Measurements from ENCODE around the gene ZFP90.
"Not testable (repeated sequence)": the region's sequence is repeated elsewhere in the genome, so short reads cannot be mapped to it uniquely, and the experiment has no call there.

ZFP90 gene

GRCh38 chr16:68538880-68539701 is at the start of gene ZFP90:
Gene ZFP90, plus strand, starts transcription at chr16:68539291. Its CDS starts 502 bp downstream, at chr16:68539793.
- DNase-seq, result peak; percentile 89

DNA sequence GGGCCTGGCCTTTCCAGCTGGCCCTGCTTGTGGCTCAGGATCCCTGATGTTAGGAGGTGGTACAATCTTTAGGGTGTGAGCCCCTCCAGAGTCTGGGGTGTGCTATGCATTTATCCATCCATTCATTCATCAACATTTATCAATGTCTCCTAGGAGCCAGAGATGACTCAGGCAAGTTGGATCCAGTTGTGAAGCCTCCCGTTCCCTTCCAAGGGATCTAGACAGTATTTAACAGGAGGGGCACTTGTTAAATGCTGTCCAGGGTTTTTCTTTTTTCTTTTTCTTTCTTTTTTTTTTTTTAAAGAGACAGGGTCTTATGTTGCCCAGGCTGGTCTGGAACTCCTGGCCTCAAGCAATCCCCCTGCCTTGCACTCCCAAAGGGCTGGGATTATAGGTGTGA is 48.7 kb upstream of the ZFP90 start:
- no peak for DNase-seq

GRCh38 chr16:68490829-68491575 is 48.1 kb upstream of the ZFP90 start:
- no peak for DNase-seq

- no peak for DNase-seq
Observed at GRCh38 chr16:68491576-68491950, 47.5 kb upstream of the ZFP90 start.

DNA sequence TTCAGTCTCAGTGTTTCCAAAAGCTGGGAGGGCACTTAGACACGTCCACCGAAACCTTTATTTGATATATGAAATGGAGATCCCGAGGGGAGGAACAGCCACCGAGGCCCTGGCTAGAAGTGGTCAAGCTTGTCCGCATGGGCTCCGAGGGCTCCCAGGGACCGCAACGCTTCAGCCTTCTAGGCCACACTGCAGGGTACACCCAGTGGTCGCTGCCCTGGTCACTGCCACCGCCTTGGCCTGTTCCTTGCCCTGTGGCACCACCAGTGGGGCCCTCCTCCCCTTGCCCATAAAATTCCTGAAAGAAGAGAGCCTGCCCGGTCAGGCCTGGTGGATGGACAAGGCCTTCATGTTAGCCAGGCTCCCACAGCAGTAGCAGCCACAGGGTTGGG is 46.9 kb upstream of the ZFP90 start:
- DNase-seq, result no peak

DNA sequence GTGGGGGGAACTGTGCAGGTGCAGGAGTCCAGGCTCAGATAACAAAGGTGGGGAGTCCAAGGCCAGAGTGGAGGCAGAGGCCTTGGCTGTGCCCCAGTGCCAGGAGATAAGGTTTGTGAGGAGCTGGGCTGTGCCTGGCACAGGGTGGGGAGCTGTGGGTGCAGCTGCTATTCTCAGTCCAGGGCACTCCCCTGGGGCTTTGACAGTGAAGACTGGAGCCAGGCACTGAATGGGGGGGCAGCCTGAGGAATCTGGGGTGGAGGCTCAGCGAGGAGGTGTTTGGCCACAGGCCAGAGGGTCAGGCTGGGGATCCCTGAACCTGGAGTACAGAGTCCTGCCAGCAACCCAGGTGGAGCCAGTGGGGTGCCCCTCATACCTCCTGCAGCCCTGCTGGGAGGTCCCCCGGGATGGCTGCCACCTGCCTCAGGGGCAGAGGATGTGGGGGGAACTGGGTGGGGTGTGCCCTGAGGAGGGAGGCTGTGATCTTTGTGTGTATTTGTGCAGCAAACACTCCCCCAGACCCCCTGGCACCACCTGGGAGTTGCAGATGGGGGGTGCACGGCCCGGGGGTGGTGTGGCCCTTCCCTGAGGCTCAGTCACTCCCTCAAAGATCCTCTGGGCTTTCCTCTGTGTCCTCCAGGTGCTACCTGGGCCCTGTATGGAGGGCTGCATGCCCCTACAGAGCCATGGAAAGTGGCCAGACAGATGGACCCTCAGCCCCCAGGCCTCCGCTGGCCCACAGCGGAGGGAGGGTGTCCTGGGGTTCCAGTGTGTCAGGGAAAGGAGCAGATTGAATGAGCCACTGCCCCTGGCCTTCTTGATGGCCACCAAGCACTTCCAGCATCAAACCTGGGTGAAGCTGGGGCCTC is 46.3 kb upstream of the ZFP90 start:
- no peak for DNase-seq

DNA sequence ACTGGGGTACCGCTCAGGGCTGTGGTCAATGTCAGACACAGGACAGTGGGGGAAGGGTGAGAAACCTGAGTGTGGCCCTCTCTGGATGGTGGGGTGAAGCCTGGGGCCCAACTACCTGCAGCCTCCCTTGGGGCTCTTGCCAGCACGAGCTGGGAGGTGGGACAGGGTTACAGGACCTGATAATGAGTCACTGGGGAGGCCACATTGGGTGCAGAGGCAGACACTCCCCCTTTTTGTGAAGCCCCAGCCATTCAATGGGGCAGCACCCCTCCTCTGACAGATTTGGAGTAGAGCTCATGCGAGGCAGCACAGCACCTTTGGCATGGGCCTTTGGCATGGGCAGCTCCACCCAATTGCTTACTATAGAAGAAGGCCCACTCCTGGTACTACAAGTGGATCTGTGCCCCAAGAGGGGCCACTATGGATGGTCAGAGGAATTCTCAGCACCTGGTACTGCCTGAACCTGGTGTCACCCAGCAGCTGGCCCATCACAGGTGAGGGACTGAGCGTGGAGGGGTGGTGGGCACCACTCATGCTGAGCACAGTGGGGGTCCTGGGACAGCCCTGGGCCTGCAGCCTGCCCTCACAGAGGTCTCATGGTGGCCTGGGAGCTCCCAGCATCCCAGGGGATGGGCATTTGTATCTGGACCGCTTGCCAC is 45.5 kb upstream of the ZFP90 start:
- no peak for DNase-seq

DNA sequence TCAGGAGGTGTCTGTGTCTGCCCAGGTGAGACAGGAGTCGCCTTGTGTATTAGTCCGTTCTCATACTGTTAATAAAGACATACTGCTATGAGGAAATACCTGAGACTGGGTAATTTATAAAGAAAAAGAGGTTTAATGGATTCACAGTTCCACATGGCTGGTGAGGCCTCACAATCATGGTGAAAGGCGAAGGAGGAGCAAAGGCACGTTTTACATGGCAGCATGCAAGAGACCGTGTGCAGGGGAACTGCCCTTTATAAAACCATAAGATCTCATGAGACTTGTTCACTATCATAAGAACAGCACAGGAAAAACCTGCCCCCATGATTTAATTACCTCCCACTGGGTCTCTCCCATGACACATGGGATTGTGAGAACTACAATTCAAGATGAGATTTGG is 44.8 kb upstream of the ZFP90 start:
- not testable (repeated sequence) for DNase-seq

GRCh38 chr16:68496689-68497088 is 42.4 kb upstream of the ZFP90 start:
- DNase-seq, result no peak

GRCh38 chr16:68499006-68499405 is 40.1 kb upstream of the ZFP90 start:
- no peak for DNase-seq

GRCh38 chr16:68503334-68503733 is 35.8 kb upstream of the ZFP90 start:
- DNase-seq, result no peak

DNA sequence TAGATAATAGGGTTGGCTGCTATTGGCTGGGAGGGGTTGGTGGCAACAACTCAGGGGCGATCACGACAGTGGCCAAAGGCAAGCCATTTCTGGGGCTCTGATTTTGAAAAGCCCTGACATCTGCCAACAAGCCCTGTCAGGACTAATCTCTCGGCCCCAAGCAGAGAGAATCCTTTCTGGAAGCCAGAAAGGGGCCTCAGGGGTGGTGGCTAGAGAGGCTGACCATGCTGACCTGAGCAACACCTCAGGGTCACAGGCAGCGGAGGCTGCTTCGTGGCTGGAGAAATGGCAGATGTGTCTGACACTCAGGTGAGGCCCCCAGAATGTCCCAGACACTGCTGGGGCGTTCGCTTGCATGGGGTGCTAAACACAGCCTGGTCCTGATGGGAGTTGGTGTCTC is 35.0 kb upstream of the ZFP90 start:
- DNase-seq, result no peak

DNA sequence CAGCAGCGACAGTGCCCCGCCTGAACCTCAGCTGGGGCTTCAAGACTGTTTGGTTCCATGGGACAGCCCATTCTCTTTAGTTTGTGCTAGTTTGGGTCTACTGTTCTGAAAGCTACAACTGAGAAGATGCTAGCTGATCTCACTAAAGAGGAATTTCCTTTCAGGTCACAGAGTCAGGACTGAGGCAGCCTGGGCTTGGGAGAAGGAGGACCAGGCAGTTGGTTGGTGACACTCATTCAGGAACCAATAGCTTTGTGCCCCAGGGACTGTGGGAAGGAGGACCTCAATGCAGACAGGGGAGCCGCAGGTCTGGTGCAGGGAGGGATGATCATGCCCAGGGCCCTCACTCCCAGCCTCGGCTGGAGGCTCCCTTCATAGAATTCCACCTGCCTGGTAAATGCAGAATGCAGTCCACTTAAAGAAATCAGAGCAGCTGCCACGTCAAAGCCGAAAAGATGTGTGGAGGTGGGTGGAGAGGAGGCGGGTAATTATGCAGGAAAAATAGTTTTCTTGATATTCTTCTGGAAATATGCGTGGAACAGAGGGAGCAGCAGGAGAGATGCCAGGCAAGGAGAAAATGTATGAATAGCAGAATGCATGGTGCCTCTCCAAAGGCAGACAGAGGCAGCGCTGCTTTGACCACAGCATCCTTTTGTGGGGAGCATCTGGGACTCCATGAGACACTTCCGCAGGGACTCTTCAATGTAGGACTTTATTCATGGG is 32.6 kb upstream of the ZFP90 start:
- no peak for DNase-seq

GRCh38 chr16:68508013-68508412 is 31.1 kb upstream of the ZFP90 start:
- DNase-seq, result no peak

DNA sequence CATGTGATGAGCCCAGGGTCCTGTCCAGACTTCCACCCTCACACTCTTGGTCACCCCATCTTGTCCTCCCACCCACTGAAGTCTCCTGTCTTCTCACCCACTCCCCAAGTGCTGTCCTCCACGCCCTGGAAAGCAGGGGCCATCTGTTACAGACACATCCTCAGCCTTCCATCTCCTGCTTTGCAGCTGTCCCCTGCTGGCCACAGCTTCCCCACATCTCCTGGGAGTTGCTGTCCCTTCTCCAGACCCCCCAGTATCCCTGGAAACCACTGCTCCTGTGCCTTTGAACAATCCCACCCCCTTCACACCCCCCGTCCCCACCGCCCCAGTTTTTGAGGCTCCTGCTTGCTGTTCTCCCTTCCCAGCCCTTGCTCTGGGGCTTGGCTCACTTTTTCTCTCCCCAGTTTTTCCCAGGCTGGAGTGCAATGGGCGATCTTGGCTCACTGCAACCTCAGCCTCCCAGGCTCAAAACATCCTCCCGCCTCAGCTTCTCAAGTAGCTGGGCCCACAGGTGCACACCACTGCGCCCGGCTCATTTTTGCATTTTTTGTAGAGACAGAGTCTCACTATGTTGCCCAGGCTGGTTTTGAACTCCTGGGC is 30.4 kb upstream of the ZFP90 start:
- DNase-seq, result no peak

DNA sequence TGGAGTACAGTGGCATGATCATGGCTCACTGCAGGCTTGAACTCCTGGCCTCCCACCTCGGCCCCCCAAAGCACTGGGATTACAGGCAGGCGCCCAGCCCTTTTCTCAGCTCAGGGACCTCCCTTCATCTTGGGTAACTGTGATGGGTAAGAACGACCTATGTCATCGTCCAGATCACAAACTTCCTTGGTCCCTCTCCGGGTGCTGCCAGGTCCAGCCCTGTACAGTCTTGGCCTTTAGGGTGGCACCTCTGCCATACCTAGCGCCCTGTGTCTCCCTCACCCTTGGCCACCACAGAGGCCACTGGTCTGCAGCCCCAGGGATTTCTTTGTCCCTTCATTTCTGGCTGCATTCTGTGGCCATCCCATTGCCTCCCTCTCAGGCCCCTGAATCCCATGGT is 29.7 kb upstream of the ZFP90 start:
- no peak for DNase-seq

DNA sequence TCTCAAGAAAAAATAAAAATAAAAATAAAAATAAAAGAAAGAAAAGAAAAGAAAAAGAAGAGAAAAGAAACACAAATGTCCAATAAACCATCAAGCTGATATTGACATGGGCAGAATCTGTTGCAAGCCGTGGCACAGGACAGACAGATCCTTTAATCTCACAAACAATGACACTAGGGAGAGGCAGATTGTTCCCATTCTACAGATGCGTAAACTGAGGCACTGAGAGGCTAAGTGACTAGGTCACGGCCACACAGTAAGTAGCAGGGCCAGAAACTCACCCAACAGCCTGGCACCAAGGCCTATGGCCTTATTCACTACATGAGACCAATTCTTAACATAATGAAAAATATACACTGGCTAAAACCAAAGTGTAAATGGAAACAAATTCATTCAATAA is 28.3 kb upstream of the ZFP90 start:
- no peak for DNase-seq

DNA sequence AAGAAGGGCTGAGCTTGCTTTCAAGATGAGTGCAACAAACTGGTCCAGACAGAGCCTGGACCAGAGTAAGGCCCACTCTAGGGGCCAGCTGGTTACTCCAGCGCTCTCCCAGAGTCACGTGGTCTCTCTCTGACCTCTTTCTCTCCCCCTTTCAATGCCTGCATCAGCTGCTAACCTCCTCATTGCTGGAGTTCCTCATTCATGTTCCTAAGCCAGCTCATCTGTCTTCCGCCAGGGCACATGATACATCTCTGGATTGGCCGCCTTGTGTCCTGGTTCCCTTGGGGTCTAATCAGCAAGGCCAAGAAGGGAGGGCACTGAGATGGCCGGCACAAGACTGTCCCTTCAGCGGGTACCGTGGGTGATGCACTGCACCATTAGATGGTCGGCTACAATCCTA is 26.9 kb upstream of the ZFP90 start:
- DNase-seq, result no peak

- DNase-seq, result no peak
Observed at GRCh38 chr16:68512742-68513141, 26.3 kb upstream of the ZFP90 start.

GRCh38 chr16:68514511-68514910 is 24.6 kb upstream of the ZFP90 start:
- no peak for DNase-seq

GRCh38 chr16:68517606-68518166 is 21.4 kb upstream of the ZFP90 start:
- DNase-seq, result no peak
